GM19099 (cell line): Measurements from ENCODE around the gene ARL15.

ENCODE experiments used
- POLR2A ChIP-seq: IDR thresholded peaks from 3 replicates; pipeline ENCODE4 v1.6.1; 2011; ENCODE audit warnings: low read depth; ENCODE audit not compliant: insufficient read length; ENCODE audit errors: extremely low read depth

The ARL15 gene

DNA sequence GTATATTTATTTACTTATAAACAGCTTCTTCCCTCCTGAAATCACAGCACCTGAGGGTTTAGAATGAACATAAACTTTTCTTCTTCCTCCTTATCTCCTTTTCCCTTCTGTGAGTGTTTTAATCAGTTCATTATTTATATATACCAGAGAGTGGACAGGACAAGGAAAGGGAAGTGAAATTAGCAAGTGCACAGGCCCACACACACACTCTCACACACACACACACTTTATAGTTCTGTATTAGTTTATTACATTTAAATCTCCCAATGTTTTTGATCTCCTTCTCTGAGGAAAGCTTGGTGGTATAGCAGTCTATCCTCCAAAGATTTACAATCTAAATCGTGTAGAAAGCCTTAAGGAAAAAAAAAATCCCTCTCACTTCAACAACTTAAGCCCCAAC is 396.4 kb downstream of the ARL15 start:
- TF ChIP-seq POLR2A, result no peak

GRCh38 chr5:53908757-53909156 is 401.6 kb downstream of the ARL15 start:
- no peak for TF ChIP-seq POLR2A

GRCh38 chr5:53907827-53908226 is 402.5 kb downstream of the ARL15 start:
- TF ChIP-seq POLR2A, result no peak

- no peak for TF ChIP-seq POLR2A
Measured at GRCh38 chr5:53906736-53907135, 403.6 kb downstream of the ARL15 start.

DNA sequence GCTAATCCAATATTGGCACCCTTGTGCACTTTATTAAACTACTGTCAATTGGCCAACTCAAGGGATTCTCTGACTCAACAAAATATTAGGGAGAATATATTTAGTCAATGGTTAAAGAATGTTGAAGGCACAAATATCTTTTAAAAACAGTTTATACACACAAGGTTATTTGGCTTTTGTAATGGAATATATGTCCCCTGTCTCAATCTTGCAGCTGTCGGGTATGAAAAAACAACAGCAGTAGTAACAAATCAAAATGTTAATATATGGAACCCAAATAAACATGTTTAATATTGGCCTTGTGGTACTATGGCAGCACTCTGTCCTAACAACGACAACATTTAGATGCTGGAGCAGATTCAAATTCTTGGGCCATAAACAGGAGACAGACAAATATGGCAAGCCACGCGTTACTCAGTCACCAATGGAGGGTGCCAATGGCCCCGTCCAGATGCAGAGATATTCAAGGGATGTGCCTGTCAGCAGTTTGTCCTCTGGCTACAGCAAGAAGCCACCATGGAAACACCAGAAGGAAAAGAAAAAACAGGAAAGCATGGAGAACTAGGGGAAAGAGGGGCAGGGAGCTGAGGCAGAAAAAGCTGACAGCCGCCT is 408.0 kb downstream of the ARL15 start:
- no peak for TF ChIP-seq POLR2A

DNA sequence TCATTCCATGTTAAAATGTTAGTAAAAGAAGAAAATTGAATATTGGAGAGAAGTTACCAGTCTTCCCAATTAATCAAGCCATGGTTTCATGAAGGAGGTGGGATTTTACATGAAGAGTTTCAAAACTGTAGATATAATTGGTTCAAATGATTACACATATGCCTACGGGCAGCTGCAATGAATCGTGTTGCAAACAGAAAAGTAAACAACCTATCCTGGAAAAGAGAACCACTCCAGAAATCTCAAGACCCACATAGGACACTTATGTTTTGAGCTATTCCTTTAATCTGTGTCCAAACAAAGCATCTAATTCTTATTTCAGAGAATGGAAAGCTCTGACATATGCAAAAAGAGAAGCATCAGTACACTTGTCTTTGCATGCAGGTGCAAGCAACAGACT is 409.7 kb downstream of the ARL15 start:
- no peak for TF ChIP-seq POLR2A

DNA sequence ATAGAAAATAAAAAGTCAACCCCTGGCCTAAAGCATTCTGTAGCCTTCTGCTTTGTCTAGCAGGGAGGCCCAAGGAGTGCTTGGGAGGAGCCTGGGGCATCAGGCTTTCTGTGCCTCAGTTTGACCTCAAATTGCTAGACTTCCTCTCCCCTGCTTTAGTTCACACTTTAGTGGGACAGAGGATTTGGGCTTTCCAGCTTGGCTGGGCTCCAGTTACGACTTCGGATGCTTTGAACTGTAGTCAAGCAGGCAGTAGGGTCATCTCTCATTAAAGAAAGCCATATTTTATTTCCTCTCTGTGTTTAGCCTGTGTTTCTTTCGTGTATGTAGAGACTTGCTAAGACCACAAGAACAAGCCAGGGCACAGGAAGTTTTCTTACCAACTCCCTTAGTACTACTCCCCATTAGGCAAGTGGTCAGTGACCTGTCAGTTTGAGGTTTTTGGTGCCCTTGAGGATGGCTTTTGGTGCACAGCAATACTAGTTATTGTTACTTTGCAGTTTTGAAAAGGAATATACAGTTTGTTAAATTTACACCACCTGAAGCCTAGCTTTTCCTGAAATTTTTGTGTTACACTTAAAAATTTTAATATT is 415.2 kb downstream of the ARL15 start:
- no peak for TF ChIP-seq POLR2A

DNA sequence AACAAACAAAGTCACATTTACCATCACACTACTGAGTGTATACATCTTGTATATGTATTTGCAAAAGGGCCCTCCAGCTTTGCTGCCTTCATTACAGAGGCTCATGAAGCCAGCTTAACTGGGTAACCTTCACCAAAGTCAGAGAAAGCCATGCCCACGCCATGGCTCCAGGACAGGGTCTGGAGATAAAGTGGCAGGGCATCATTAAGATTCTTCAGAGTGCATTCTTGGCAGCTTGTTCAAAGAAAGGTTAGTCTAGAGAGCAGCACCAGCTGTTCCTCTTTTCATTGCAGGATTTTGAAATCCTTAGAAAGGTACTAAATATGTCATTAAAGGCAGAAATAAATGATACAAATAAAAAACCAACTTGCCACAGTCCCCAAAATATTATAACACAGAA is 416.7 kb downstream of the ARL15 start:
- TF ChIP-seq POLR2A, result no peak

DNA sequence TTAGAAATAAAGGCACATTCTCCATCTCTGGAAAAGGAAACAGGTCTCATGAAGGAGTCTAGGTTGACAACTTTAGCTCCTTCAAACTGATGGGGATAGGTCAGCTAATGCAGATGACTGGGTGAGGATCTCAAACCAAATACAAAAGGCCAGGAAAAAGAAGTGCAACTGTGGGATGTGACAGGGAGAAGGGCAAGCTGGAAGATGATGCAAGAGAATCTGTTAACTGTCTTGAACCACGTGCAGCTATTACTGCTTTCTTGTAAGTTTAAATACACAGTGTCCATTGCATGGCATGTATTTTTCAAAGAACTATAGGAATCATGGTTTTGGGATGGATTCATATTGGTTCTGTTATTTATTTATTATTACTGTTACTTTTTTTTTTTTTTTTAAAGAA is 418.1 kb downstream of the ARL15 start:
- no peak for TF ChIP-seq POLR2A

- TF ChIP-seq POLR2A, result no peak
Measured at GRCh38 chr5:53891159-53891558, 419.2 kb downstream of the ARL15 start.

GRCh38 chr5:53890490-53890889 is 419.9 kb downstream of the ARL15 start:
- TF ChIP-seq POLR2A, result no peak

DNA sequence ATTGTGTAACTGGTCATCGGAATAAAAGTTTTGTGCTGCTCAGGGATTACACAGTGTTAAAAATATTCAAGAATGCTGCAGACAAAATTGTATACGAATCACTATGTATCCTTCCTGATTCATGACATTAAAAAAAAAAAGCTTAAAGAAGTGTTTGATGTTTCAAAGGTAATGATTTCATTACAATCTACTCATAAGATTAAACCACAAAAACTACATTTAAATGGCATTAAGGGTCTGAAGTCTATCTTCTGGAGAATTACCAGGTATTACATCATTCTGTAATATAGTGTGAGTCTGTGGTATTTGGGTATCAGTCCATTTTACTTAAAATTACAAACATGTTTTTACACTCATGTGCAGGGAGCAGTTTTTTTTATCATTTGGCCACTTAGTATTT is 425.5 kb downstream of the ARL15 start:
- no peak for TF ChIP-seq POLR2A

GRCh38 chr5:53884417-53884816 is 426.0 kb downstream of the ARL15 start:
- TF ChIP-seq POLR2A, result no peak

GRCh38 chr5:53882676-53883031 is 427.7 kb downstream of the ARL15 start:
- TF ChIP-seq POLR2A, result no peak

- no peak for TF ChIP-seq POLR2A
Measured at GRCh38 chr5:53882006-53882675, 428.2 kb downstream of the ARL15 start.

GRCh38 chr5:53879708-53880323 is 430.6 kb downstream of the ARL15 start:
- TF ChIP-seq POLR2A, result no peak
